Uterus (tissue), 4 donors: ENCODE results near the gene SLC39A13. TPM values are rescaled to one million over a fixed set of nuclear protein-coding genes. Genes with fewer than 3 reads are reported as not detected.

ENCODE experiments used
- DNase-seq, 2 donors: peaks; one replicate each; pipeline ENCODE4 v3.0.0-alpha.2; 2019 to 2020
- H3K27ac ChIP-seq, 2 donors: fragments of 200-600 bp; sonication (generic); 1 replicate in 1 of 2; 2 replicates in 1 of 2; pipeline ENCODE4 v1.5.1; 2016 to 2018
- H3K27me3 ChIP-seq, 2 donors: fragments of 200-600 bp; sonication (generic); one replicate each; pipeline ENCODE4 v1.5.1; 2018 to 2019; ENCODE audit warnings: control low read depth in 1 of 2
- H3K36me3 ChIP-seq, 2 donors: fragments of 200-600 bp; sonication (generic); one replicate each; pipeline ENCODE4 v1.5.1; 2019; ENCODE audit warnings: control low read depth in 1 of 2
- H3K4me1 ChIP-seq, 2 donors: fragments of 200-600 bp; sonication (generic); one replicate each; pipeline ENCODE4 v1.5.1; 2018 to 2019; ENCODE audit warnings: control low read depth in 1 of 2
- H3K4me3 ChIP-seq, 2 donors: fragments of 200-600 bp; sonication (generic); 1 replicate in 1 of 2; 2 replicates in 1 of 2; pipeline ENCODE4 v1.5.1; 2018 to 2019; ENCODE audit warnings: mild to moderate bottlenecking in 1 of 2
- H3K9me3 ChIP-seq, 2 donors: fragments of 200-600 bp; sonication (generic); one replicate each; pipeline ENCODE4 v1.5.1; 2019; ENCODE audit warnings: control low read depth in 1 of 2
- CTCF ChIP-seq, 4 experiments: fragments of 200-600 bp in 2 of 4; fragments of 450-650 bp in 2 of 4; sonication (generic) in 2 of 4; IDR thresholded peaks; one replicate each; pipeline ENCODE4 v1.5.1; 2016 to 2019; ENCODE audit warnings: antibody characterized with exemption in 4 of 4, mild to moderate bottlenecking in 2 of 4, moderate library complexity in 1 of 4
- POLR2A ChIP-seq, 2 donors: fragments of 450-650 bp; IDR thresholded peaks; one replicate each; pipeline ENCODE4 v1.6.1; 2016; ENCODE audit warnings: antibody characterized with exemption in 2 of 2, mild to moderate bottlenecking in 1 of 2, moderate library complexity in 1 of 2
- intact Hi-C: fragments of 100-400 bp; cut with DNase I; formaldehyde crosslinking; loops from one replicate; pipeline ENCODE4 v1.15.1; 2023; ENCODE audit warnings: low total_unique reads
- total RNA-seq, 4 donors: library from RNA; depleted of rRNA in 3 of 4; stranded (reverse); fragments of >200 nt in 3 of 4; gene quantifications; one replicate each; pipeline versions ENCODE4 v1.1.0 to v1.2.4, GENCODE V29; 2014 to 2023
- donor health status: DM: yes; HTN: yes; CAD: no.

The SLC39A13 gene
- total RNA-seq = 10 to 100 TPM; 30.9 to 79.2 (median 64.2) TPM

GRCh38 chr11:47407746-47408590 is at the start of gene SLC39A13:
Gene SLC39A13, plus strand, starts transcription at chr11:47408590. Its CDS starts 1,505 bp downstream, at chr11:47410095.
- H3K4me1 ChIP-seq = peaks cover 3 to 27% of the 10 kb centered on the region in 2 donors
- peak; percentile 93 to 94 for DNase-seq
- H3K9me3 ChIP-seq = no peaks in the 10 kb centered on the region
- H3K27ac ChIP-seq = peak within 1 kb of the TSS; percentile 97
- peak within 1 kb of the TSS; percentile 77 to 89 for H3K4me3 ChIP-seq
- peak; percentile 78 to 97 (median 90) for TF ChIP-seq CTCF (IDR thresholded peaks at IDR 0.05)
- peak; percentile 52 to 98 for TF ChIP-seq POLR2A (IDR thresholded peaks at IDR 0.05)
- intact Hi-C loops = no loop called here
- no peaks in the 10 kb centered on the region for H3K27me3 ChIP-seq
- no peaks in the 10 kb centered on the region for H3K36me3 ChIP-seq

- H3K4me1 ChIP-seq = no peaks in the 10 kb centered on the region
- no peaks in the 10 kb centered on the region for H3K36me3 ChIP-seq
- TF ChIP-seq CTCF (IDR thresholded peaks at IDR 0.05) = no peak
- no peak for TF ChIP-seq POLR2A (IDR thresholded peaks at IDR 0.05)
- no peaks in the 10 kb centered on the region for H3K27me3 ChIP-seq
- H3K4me3 ChIP-seq = no peak overlapping the region
- no peaks in the 10 kb centered on the region for H3K9me3 ChIP-seq
- DNase-seq = no peak
- H3K27ac ChIP-seq = no peak overlapping the region
- intact Hi-C loops = no loop called here
Observed at GRCh38 chr11:47358731-47359051, 49.7 kb upstream of the SLC39A13 start.

- Histone ChIP-seq H3K4me1 (no peaks in the 10 kb centered on the region), H3K27ac (no peak overlapping the region), H3K9me3 (no peaks in the 10 kb centered on the region), H3K36me3 (no peaks in the 10 kb centered on the region), H3K27me3 (no peaks in the 10 kb centered on the region), H3K4me3 (no peak overlapping the region)
- DNase-seq = no peak
- TF ChIP-seq CTCF (IDR thresholded peaks at IDR 0.05) (no peak), POLR2A (IDR thresholded peaks at IDR 0.05) (no peak)
- intact Hi-C loops = no loop called here
Observed at GRCh38 chr11:47359162-47359561, 49.2 kb upstream of the SLC39A13 start.

- Histone ChIP-seq H3K4me1 (no peaks in the 10 kb centered on the region), H3K36me3 (no peaks in the 10 kb centered on the region), H3K27me3 (no peaks in the 10 kb centered on the region), H3K27ac (no peak overlapping the region), H3K4me3 (no peak overlapping the region), H3K9me3 (no peaks in the 10 kb centered on the region)
- DNase-seq = no peak
- TF ChIP-seq CTCF (IDR thresholded peaks at IDR 0.05) (no peak), POLR2A (IDR thresholded peaks at IDR 0.05) (no peak)
- intact Hi-C loops = no loop called here
Observed at GRCh38 chr11:47359586-47359985, 48.8 kb upstream of the SLC39A13 start.

- no peak overlapping the region for H3K4me3 ChIP-seq
- DNase-seq = no peak
- H3K36me3 ChIP-seq = no peaks in the 10 kb centered on the region
- TF ChIP-seq CTCF (IDR thresholded peaks at IDR 0.05) = no peak
- TF ChIP-seq POLR2A (IDR thresholded peaks at IDR 0.05) = no peak
- no peaks in the 10 kb centered on the region for H3K27me3 ChIP-seq
- H3K4me1 ChIP-seq = no peaks in the 10 kb centered on the region
- H3K9me3 ChIP-seq = no peaks in the 10 kb centered on the region
- no peak overlapping the region for H3K27ac ChIP-seq
- intact Hi-C loops = no loop called here
Observed at GRCh38 chr11:47360341-47360740, 48.0 kb upstream of the SLC39A13 start.
